Panc1 (cell line): ENCODE measurements around the gene CABCOCO1. TPM values are rescaled to one million over a fixed set of nuclear protein-coding genes. Genes with fewer than 3 reads are reported as not detected.

Source experiments
- ATAC-seq: fragments of 200-7000 bp; cut with Tn5 transposase; 2 replicates; pipeline ENCODE4 v1.9.1; 2020; ENCODE audit warnings: mild to moderate bottlenecking, moderate library complexity
- BruUV-seq: library from RNA; stranded (reverse); fragments of 400-500 nt; replicated peaks from 2 replicates; lab custom pipeline; 2021; lab: Mats Ljungman, UMichigan
- CTCF ChIA-PET: fragments of 300-600 bp; sonication (Branson Sonifier 250); formaldehyde crosslinking; loops from one replicate; lab custom pipeline; 2022; ENCODE audit warnings: antibody characterized with exemption; lab: Charles Lee
- POLR2A ChIA-PET: fragments of 300-600 bp; sonication (Branson Sonifier 250); formaldehyde crosslinking; loops from one replicate; lab custom pipeline; 2022; ENCODE audit warnings: antibody characterized with exemption; lab: Charles Lee
- DNase-seq: peaks from one replicate; pipeline ENCODE4 v3.0.0-alpha.2; 2010; ENCODE audit warnings: low read depth, low spot score
- H3K27ac ChIP-seq: 2 replicates; pipeline ENCODE4 v1.5.1; 2011; ENCODE audit warnings: mild to moderate bottlenecking, low read length, inconsistent platforms
- H3K27me3 ChIP-seq: fragments of 200-500 bp; sonication (Bioruptor generic); 2 replicates; pipeline ENCODE4 v1.6.0; 2014; ENCODE audit warnings: low read length, inconsistent platforms; ENCODE audit not compliant: control insufficient read depth, insufficient read depth
- H3K36me3 ChIP-seq: fragments of 200-500 bp; sonication (Bioruptor generic); 2 replicates; pipeline ENCODE4 v1.5.1; 2014; ENCODE audit warnings: inconsistent platforms, mild to moderate bottlenecking, low read length, moderate library complexity; ENCODE audit not compliant: control insufficient read depth, insufficient read depth
- H3K4me1 ChIP-seq: 2 replicates; pipeline ENCODE4 v1.5.1; 2011; ENCODE audit warnings: inconsistent platforms, mild to moderate bottlenecking, low read length, moderate library complexity; ENCODE audit not compliant: control insufficient read depth, insufficient read depth
- H3K4me3 ChIP-seq, 2 experiments: 2 replicates each; pipeline ENCODE4 v1.5.1; 2011 to 2012; ENCODE audit warnings: low read depth in 2 of 2, low read length in 2 of 2, mild to moderate bottlenecking in 2 of 2, inconsistent platforms in 1 of 2, moderate library complexity in 1 of 2
- H3K9me3 ChIP-seq: fragments of 200-500 bp; sonication (Bioruptor generic); 2 replicates; pipeline ENCODE4 v1.5.1; 2014; ENCODE audit warnings: low read depth, mild to moderate bottlenecking, inconsistent platforms, low read length, moderate library complexity; ENCODE audit not compliant: control insufficient read depth, insufficient read depth
- POLR2AphosphoS5 ChIP-seq: IDR thresholded peaks from 2 replicates; pipeline ENCODE4 v1.6.1; 2012; ENCODE audit warnings: mild to moderate bottlenecking, low read depth, low read length, moderate library complexity
- SIN3A ChIP-seq: IDR thresholded peaks from 2 replicates; pipeline ENCODE4 v1.6.1; 2012; ENCODE audit warnings: low read depth, mild to moderate bottlenecking, low read length, moderate library complexity, borderline replicate concordance; ENCODE audit not compliant: insufficient read depth
- TCF7L2 ChIP-seq: IDR thresholded peaks from 2 replicates; pipeline ENCODE4 v1.6.1; 2011; ENCODE audit warnings: mild to moderate bottlenecking, low read depth, low read length, inconsistent platforms
- in situ Hi-C: cut with HindIII; loops from 2 replicates; pipeline ENCODE4 v1.10.0; 2016; ENCODE audit warnings: low sequenced_read_pairs, low pct_unique_long_range_greater_than_20kb
- intact Hi-C: fragments of 100-400 bp; cut with micrococcal nuclease; formaldehyde crosslinking; loops from one replicate; pipeline ENCODE4 v1.10.0; 2022; ENCODE audit not compliant: unreplicated experiment
- total RNA-seq: library from RNA; stranded (reverse); gene quantifications from one replicate; pipeline ENCODE4 v1.2.1, GENCODE V29; 2021; ENCODE audit not compliant: unreplicated experiment
- TF ChIP-seq, protein P1 (sequence below): fragments of 450-650 bp; IDR thresholded peaks from 2 replicates; pipeline ENCODE4 v1.5.1; 2017; ENCODE audit warnings: mild to moderate bottlenecking
- TF ChIP-seq, protein P2 (sequence below), 2 experiments: IDR thresholded peaks; 2 replicates each; pipeline ENCODE4 v1.6.1; 2011 to 2012; ENCODE audit warnings: low read depth in 2 of 2, control low read depth in 1 of 2, low read length in 1 of 2, mild to moderate bottlenecking in 1 of 2, moderate library complexity in 1 of 2; ENCODE audit not compliant: insufficient read depth in 1 of 2

The CABCOCO1 gene
- total RNA-seq, 1 experiment from 2014 or later = 4.0 TPM

DNA sequence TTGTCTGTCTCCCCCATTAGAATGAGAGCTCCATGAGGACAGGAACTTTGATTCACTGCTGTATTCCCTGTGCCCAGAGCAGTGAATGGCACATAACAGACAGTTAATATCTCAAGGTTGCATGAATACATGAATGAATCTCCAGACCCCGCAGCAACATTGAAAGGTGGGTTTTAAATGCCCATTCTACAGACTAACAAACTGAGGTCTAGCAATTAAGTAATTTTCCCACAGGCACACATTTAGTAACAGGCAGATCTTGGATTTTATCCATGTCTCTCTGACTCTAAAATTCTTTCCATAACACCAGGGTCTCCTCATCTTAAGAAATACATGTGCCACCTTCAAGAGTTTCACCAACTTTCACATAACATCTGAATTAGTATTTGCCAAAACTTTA is 134.1 kb downstream of the CABCOCO1 start:
- ChIA-PET CTCF (no interaction called here), POLR2A (no interaction called here)

DNA sequence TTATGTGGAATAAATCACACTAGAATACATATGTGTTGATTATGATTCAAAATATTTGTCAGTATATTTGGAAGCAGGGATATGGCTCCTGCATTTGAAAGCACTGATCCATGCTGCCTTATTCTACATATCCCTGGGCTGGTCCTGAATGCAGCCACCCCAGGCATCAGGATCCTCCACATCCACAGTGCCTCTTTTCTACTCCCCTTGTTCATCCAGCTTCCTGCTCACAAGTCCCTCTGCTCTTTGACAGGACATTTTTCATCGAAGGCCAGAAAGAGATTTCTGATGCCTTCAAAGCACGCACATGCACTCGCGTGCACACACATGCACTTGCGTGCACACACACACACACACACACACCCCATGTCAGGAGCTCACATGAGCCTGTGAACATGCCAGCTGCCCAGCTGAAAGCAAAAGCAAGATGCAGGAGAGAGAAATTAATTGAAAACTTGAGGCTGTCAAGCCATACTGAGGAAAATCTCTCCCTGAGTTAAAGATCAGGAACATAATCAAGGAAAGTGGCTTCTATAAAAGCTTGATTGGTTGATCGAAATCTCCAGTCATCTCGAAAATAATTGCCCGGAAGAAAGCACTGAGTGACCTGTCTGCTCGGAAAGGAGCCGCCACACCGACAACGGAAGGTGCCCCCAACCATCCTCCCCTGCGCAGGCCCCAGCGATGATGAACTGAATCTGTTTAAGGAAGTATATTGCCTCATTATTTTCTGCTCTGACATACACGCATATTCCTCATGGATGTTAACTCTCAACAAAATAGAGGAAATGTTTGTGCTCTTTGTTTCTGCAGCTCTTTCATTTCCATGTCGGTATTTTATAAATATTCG is 134.8 kb downstream of the CABCOCO1 start:
- ATAC-seq (no peak), DNase-seq (no peak)
- Histone ChIP-seq H3K4me1 (0 out of 2 replicates have a peak, but pooled peaks cover 3% of the 10 kb centered on the region), H3K27me3 (no peaks in the 10 kb centered on the region), H3K36me3 (no peaks in the 10 kb centered on the region), H3K9me3 (no peaks in the 10 kb centered on the region), H3K27ac (peak overlapping the region; percentile 20; the same call in 1 of the 2 replicates), H3K4me3 (no peak overlapping the region)
- BruUV-seq = no TSS peak
- in situ Hi-C loops (no loop called here), intact Hi-C loops (no loop called here)
- CTCF ChIA-PET = interaction anchor here (0.7 kb wide), 1 partner anchor 40 kb away, joined by 3 read pairs; no protein-coding TSS in a partner anchor
- POLR2A ChIA-PET = no interaction called here
- TF ChIP-seq, protein P1, sequence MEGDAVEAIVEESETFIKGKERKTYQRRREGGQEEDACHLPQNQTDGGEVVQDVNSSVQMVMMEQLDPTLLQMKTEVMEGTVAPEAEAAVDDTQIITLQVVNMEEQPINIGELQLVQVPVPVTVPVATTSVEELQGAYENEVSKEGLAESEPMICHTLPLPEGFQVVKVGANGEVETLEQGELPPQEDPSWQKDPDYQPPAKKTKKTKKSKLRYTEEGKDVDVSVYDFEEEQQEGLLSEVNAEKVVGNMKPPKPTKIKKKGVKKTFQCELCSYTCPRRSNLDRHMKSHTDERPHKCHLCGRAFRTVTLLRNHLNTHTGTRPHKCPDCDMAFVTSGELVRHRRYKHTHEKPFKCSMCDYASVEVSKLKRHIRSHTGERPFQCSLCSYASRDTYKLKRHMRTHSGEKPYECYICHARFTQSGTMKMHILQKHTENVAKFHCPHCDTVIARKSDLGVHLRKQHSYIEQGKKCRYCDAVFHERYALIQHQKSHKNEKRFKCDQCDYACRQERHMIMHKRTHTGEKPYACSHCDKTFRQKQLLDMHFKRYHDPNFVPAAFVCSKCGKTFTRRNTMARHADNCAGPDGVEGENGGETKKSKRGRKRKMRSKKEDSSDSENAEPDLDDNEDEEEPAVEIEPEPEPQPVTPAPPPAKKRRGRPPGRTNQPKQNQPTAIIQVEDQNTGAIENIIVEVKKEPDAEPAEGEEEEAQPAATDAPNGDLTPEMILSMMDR = no peak
- no peak for TF ChIP-seq POLR2AphosphoS5
- TF ChIP-seq, protein P2, sequence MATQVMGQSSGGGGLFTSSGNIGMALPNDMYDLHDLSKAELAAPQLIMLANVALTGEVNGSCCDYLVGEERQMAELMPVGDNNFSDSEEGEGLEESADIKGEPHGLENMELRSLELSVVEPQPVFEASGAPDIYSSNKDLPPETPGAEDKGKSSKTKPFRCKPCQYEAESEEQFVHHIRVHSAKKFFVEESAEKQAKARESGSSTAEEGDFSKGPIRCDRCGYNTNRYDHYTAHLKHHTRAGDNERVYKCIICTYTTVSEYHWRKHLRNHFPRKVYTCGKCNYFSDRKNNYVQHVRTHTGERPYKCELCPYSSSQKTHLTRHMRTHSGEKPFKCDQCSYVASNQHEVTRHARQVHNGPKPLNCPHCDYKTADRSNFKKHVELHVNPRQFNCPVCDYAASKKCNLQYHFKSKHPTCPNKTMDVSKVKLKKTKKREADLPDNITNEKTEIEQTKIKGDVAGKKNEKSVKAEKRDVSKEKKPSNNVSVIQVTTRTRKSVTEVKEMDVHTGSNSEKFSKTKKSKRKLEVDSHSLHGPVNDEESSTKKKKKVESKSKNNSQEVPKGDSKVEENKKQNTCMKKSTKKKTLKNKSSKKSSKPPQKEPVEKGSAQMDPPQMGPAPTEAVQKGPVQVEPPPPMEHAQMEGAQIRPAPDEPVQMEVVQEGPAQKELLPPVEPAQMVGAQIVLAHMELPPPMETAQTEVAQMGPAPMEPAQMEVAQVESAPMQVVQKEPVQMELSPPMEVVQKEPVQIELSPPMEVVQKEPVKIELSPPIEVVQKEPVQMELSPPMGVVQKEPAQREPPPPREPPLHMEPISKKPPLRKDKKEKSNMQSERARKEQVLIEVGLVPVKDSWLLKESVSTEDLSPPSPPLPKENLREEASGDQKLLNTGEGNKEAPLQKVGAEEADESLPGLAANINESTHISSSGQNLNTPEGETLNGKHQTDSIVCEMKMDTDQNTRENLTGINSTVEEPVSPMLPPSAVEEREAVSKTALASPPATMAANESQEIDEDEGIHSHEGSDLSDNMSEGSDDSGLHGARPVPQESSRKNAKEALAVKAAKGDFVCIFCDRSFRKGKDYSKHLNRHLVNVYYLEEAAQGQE (IDR thresholded peaks at IDR 0.05; ENCODE audit: insufficient read depth in 1 of 2, low read depth in 2 of 2, low read length in 1 of 2) = no peak
- no peak for TF ChIP-seq SIN3A
- no peak for TF ChIP-seq TCF7L2

More for the DNA sequence above, 134.1 kb downstream of the CABCOCO1 start:
- DNase-seq = no peak
- TF ChIP-seq SIN3A = no peak
- TF ChIP-seq, protein P1 = no peak
- TF ChIP-seq, protein P2 (IDR thresholded peaks at IDR 0.05; ENCODE audit: insufficient read depth in 1 of 2, low read depth in 2 of 2, low read length in 1 of 2) = no peak
- TF ChIP-seq TCF7L2 = no peak
- no peak for TF ChIP-seq POLR2AphosphoS5
- Histone ChIP-seq H3K4me1 (0 out of 2 replicates have a peak, but pooled peaks cover 3% of the 10 kb centered on the region), H3K4me3 (no peak overlapping the region), H3K27me3 (no peaks in the 10 kb centered on the region), H3K36me3 (no peaks in the 10 kb centered on the region), H3K27ac (peak overlapping the region; percentile 23; the same call in 1 of the 2 replicates), H3K9me3 (no peaks in the 10 kb centered on the region)
- in situ Hi-C loops = no loop called here
- no peak for ATAC-seq
- intact Hi-C loops = no loop called here
- BruUV-seq = no TSS peak
